ENCODE results near the gene ATP5F1D. TPM values are rescaled to one million over a fixed set of nuclear protein-coding genes. Genes with fewer than 3 reads are reported as not detected.

Gene ATP5F1D
- total and polyA plus RNA-seq, 2 of the 13 experiments (the other 11 are each of a cell fraction or from before 2014, with no cell fraction given) = 39.4 to 78.7 TPM

GRCh38 chr19:1260749-1261537 lies 19.4 kb downstream of the ATP5F1D start (continued):
- TF ChIP-seq RERE (CRISPR knock-in tag; IDR thresholded peaks at IDR 0.05; ENCODE audit: low read depth) (no peak), GPBP1L1 (CRISPR knock-in tag; IDR thresholded peaks at IDR 0.05) (no peak), MTERF4 (CRISPR knock-in tag; IDR thresholded peaks at IDR 0.05) (no peak), LRRFIP1 (CRISPR knock-in tag; conservative IDR thresholded peaks at IDR 0.05) (no peak), ZNF280D (CRISPR knock-in tag; IDR thresholded peaks at IDR 0.05) (no peak), ERF (CRISPR knock-in tag; IDR thresholded peaks at IDR 0.05) (no peak), ZNF180 (CRISPR knock-in tag; IDR thresholded peaks at IDR 0.05; ENCODE audit: borderline replicate concordance, low read depth) (no peak), GTF2F1 (IDR thresholded peaks at IDR 0.05; ENCODE audit: low read length) (no peak), ZNF530 (CRISPR knock-in tag; IDR thresholded peaks at IDR 0.05; ENCODE audit: low read depth) (no peak), ZMYM3 (CRISPR knock-in tag; IDR thresholded peaks at IDR 0.05) (no peak), MXD1 (CRISPR knock-in tag; IDR thresholded peaks at IDR 0.05) (no peak; the same call in 1 of the 2 replicates), MTA3 (CRISPR knock-in tag; IDR thresholded peaks at IDR 0.05) (no peak), NCOR1 (IDR thresholded peaks at IDR 0.05; ENCODE audit: borderline replicate concordance, low read length) (no peak), SNAPC2 (CRISPR knock-in tag; IDR thresholded peaks at IDR 0.05) (no peak)

Measured in HepG2 (cell line).